WTC11 (cell line): ENCODE results near the gene PHAF1. TPM values are rescaled to one million over a fixed set of nuclear protein-coding genes. Genes with fewer than 3 reads are reported as not detected.
"Not testable (repeated sequence)": the region's sequence is repeated elsewhere in the genome, so short reads cannot be mapped to it uniquely, and the experiment has no call there.

Experiments used
- ATAC-seq: fragments of 200-7000 bp; cut with Tn5 transposase; 2 replicates; pipeline ENCODE4 v1.10.0; 2021; ENCODE audit warnings: mild to moderate bottlenecking, moderate library complexity
- CTCF ChIA-PET: fragments of 300-600 bp; sonication (Branson Sonifier 250); formaldehyde crosslinking; loops from one replicate; lab custom pipeline; 2021; ENCODE audit warnings: antibody characterized with exemption; lab: Charles Lee
- POLR2A ChIA-PET: fragments of 350-600 bp; sonication (Branson Sonifier 250); formaldehyde crosslinking; loops from one replicate; lab custom pipeline; 2021; ENCODE audit warnings: antibody characterized with exemption; lab: Charles Lee
- DNase-seq: peaks from one replicate; pipeline ENCODE4 v3.0.0; 2021; ENCODE audit warnings: low spot score
- H3K27ac Mint-ChIP-seq: 2 replicates; pipeline ENCODE4 v1.8.0; 2021; ENCODE audit warnings: mixed read lengths
- H3K27me3 Mint-ChIP-seq: 2 replicates; pipeline ENCODE4 v1.8.0; 2021; ENCODE audit warnings: low read depth, mild to moderate bottlenecking, moderate library complexity, mixed read lengths
- H3K36me3 Mint-ChIP-seq: 2 replicates; pipeline ENCODE4 v1.8.0; 2021; ENCODE audit warnings: mixed read lengths
- H3K4me1 Mint-ChIP-seq: 2 replicates; pipeline ENCODE4 v1.8.0; 2022; ENCODE audit warnings: mixed read lengths
- H3K4me3 Mint-ChIP-seq: 2 replicates; pipeline ENCODE4 v1.8.0; 2021; ENCODE audit warnings: mild to moderate bottlenecking, moderate library complexity, mixed read lengths
- H3K9me3 Mint-ChIP-seq: 2 replicates; pipeline ENCODE4 v1.8.0; 2021; ENCODE audit warnings: mixed read lengths
- ATF6 ChIP-seq: sonication (generic); formaldehyde crosslinking; IDR thresholded peaks from 2 replicates; pipeline ENCODE4 v1.8.1; 2023; ENCODE audit warnings: mild to moderate bottlenecking, missing genetic modification reagents
- CREB1 ChIP-seq: sonication (generic); formaldehyde crosslinking; IDR thresholded peaks from 2 replicates; pipeline ENCODE4 v1.8.0; 2023; ENCODE audit warnings: mild to moderate bottlenecking, missing genetic modification reagents
- CREM ChIP-seq: sonication (generic); formaldehyde crosslinking; IDR thresholded peaks from 2 replicates; pipeline ENCODE4 v1.8.1; 2022; ENCODE audit warnings: mild to moderate bottlenecking, missing genetic modification reagents, moderate library complexity
- ETV6 ChIP-seq: sonication (generic); formaldehyde crosslinking; IDR thresholded peaks from 2 replicates; pipeline ENCODE4 v1.8.1; 2022; ENCODE audit warnings: mild to moderate bottlenecking, missing genetic modification reagents
- FOXK1 ChIP-seq: sonication (generic); formaldehyde crosslinking; IDR thresholded peaks from 2 replicates; pipeline ENCODE4 v1.8.0; 2022; ENCODE audit warnings: mild to moderate bottlenecking, moderate library complexity, missing genetic modification reagents
- MYBL2 ChIP-seq: sonication (generic); formaldehyde crosslinking; IDR thresholded peaks from 2 replicates; pipeline ENCODE4 v1.8.1; 2023; ENCODE audit warnings: mild to moderate bottlenecking, moderate library complexity, missing genetic modification reagents
- NFATC4 ChIP-seq: fragments of 250-450 bp; sonication (Bioruptor Pico); IDR thresholded peaks from 2 replicates; pipeline ENCODE4 v1.9.0; 2021; ENCODE audit warnings: mild to moderate bottlenecking
- PRRX2 ChIP-seq: fragments of 250-450 bp; sonication (Bioruptor Pico); IDR thresholded peaks from 2 replicates; pipeline ENCODE4 v1.8.0; 2021; ENCODE audit warnings: mild to moderate bottlenecking
- SMAD3 ChIP-seq: sonication (generic); formaldehyde crosslinking; IDR thresholded peaks from 2 replicates; pipeline ENCODE4 v1.8.0; 2022; ENCODE audit warnings: missing genetic modification reagents, mild to moderate bottlenecking, borderline replicate concordance
- ZNF281 ChIP-seq: sonication (generic); formaldehyde crosslinking; IDR thresholded peaks from 2 replicates; pipeline ENCODE4 v1.8.0; 2023; ENCODE audit warnings: mild to moderate bottlenecking, missing genetic modification reagents
- ZNF425 ChIP-seq: fragments of 250-450 bp; sonication (Bioruptor Pico); conservative IDR thresholded peaks from 2 replicates; pipeline ENCODE4 v1.9.0; 2021; ENCODE audit warnings: mild to moderate bottlenecking
- ZNF671 ChIP-seq: fragments of 250-450 bp; sonication (Bioruptor Pico); IDR thresholded peaks from 2 replicates; pipeline ENCODE4 v1.8.0; 2021; ENCODE audit warnings: mild to moderate bottlenecking
- total RNA-seq: library from RNA; stranded (reverse); gene quantifications from 3 replicates; pipeline ENCODE4 v1.2.3, GENCODE V29; 2021
- TF ChIP-seq, protein P1 (sequence below): fragments of 250-450 bp; sonication (Bioruptor Pico); IDR thresholded peaks from 2 replicates; pipeline ENCODE4 v2.1.2; 2022; ENCODE audit warnings: mild to moderate bottlenecking, moderate library complexity
- TF ChIP-seq, protein P2 (sequence below): sonication (generic); formaldehyde crosslinking; IDR thresholded peaks from 2 replicates; pipeline ENCODE4 v1.8.1; 2023; ENCODE audit warnings: mild to moderate bottlenecking, missing genetic modification reagents, borderline replicate concordance
- TF ChIP-seq, protein P3 (sequence below): sonication (generic); formaldehyde crosslinking; IDR thresholded peaks from 2 replicates; pipeline ENCODE4 v1.8.0; 2022; ENCODE audit warnings: mild to moderate bottlenecking, missing genetic modification reagents

The PHAF1 gene
- total RNA-seq, 1 experiment from 2014 or later, result 18.8 TPM

GRCh38 chr16:67117716-67118115, 8.0 kb downstream of the PHAF1 start:
- no peaks in the 10 kb centered on the region for H3K9me3 Mint-ChIP-seq
- no peak for DNase-seq
- CTCF ChIA-PET, result interaction anchor here (0.6 to 4.0 kb wide), 5 partner anchors 14 to 387 kb away, joined by 3 to 28 read pairs (median 4); no protein-coding TSS in a partner anchor
- H3K27ac Mint-ChIP-seq, result no peak overlapping the region
- H3K4me3 Mint-ChIP-seq, result no peak overlapping the region
- peaks cover 7% of the 10 kb centered on the region; the same call in 1 of the 2 replicates for H3K36me3 Mint-ChIP-seq
- POLR2A ChIA-PET, result interaction anchor here (0.7 kb wide), 1 partner anchor 164 kb away, joined by 5 read pairs; no protein-coding TSS in a partner anchor
- peaks cover 7% of the 10 kb centered on the region; the same call in 1 of the 2 replicates for H3K4me1 Mint-ChIP-seq
- TF ChIP-seq, protein P1, sequence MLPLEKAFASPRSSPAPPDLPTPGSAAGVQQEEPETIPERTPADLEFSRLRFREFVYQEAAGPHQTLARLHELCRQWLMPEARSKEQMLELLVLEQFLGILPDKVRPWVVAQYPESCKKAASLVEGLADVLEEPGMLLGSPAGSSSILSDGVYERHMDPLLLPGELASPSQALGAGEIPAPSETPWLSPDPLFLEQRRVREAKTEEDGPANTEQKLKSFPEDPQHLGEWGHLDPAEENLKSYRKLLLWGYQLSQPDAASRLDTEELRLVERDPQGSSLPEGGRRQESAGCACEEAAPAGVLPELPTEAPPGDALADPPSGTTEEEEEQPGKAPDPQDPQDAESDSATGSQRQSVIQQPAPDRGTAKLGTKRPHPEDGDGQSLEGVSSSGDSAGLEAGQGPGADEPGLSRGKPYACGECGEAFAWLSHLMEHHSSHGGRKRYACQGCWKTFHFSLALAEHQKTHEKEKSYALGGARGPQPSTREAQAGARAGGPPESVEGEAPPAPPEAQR (CRISPR knock-in tag), result no peak
- no peak for TF ChIP-seq FOXK1
- no peak for TF ChIP-seq CREB1 (CRISPR knock-in tag)
- TF ChIP-seq ZNF281, result no peak
- TF ChIP-seq ZNF425, result no peak
- TF ChIP-seq SMAD3 (CRISPR knock-in tag), result no peak
- TF ChIP-seq CREM (CRISPR knock-in tag), result no peak
- TF ChIP-seq PRRX2, result no peak
- TF ChIP-seq ATF6 (CRISPR knock-in tag), result no peak
- TF ChIP-seq ETV6 (CRISPR knock-in tag), result no peak
- H3K27me3 Mint-ChIP-seq, result no peaks in the 10 kb centered on the region
- no peak for ATAC-seq

DNA sequence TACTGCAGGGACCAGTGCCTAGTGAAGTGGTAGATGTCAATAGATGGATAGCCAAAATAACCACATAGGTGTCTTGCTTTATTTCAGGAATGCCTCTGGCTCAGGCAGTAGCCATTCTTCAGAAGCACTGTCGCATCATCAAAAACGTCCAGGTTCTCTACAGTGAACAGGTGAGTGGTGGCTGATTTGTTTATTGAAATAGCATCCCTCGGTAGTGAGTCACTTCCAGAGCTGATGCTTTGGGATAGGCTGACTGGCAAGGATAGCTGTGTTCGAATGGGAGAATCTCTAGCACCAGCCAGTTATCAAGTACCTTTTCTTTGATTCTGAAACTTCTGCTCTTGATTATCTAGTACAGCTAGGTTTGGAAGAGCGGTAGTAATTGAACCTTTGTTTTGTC, 10.3 kb downstream of the PHAF1 start:
- Mint-ChIP-seq H3K9me3 (no peaks in the 10 kb centered on the region), H3K4me1 (peaks cover 7% of the 10 kb centered on the region; the same call in 1 of the 2 replicates), H3K27me3 (no peaks in the 10 kb centered on the region), H3K27ac (no peak overlapping the region), H3K36me3 (peaks cover 11% of the 10 kb centered on the region; the same call in 1 of the 2 replicates), H3K4me3 (no peak overlapping the region)
- no peak for DNase-seq
- ChIA-PET POLR2A (no interaction called here), CTCF (interaction anchor here (1.5 kb wide), 1 partner anchor 35 kb away, joined by 3 read pairs; no protein-coding TSS in a partner anchor)
- TF ChIP-seq, protein P2, sequence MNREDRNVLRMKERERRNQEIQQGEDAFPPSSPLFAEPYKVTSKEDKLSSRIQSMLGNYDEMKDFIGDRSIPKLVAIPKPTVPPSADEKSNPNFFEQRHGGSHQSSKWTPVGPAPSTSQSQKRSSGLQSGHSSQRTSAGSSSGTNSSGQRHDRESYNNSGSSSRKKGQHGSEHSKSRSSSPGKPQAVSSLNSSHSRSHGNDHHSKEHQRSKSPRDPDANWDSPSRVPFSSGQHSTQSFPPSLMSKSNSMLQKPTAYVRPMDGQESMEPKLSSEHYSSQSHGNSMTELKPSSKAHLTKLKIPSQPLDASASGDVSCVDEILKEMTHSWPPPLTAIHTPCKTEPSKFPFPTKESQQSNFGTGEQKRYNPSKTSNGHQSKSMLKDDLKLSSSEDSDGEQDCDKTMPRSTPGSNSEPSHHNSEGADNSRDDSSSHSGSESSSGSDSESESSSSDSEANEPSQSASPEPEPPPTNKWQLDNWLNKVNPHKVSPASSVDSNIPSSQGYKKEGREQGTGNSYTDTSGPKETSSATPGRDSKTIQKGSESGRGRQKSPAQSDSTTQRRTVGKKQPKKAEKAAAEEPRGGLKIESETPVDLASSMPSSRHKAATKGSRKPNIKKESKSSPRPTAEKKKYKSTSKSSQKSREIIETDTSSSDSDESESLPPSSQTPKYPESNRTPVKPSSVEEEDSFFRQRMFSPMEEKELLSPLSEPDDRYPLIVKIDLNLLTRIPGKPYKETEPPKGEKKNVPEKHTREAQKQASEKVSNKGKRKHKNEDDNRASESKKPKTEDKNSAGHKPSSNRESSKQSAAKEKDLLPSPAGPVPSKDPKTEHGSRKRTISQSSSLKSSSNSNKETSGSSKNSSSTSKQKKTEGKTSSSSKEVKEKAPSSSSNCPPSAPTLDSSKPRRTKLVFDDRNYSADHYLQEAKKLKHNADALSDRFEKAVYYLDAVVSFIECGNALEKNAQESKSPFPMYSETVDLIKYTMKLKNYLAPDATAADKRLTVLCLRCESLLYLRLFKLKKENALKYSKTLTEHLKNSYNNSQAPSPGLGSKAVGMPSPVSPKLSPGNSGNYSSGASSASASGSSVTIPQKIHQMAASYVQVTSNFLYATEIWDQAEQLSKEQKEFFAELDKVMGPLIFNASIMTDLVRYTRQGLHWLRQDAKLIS (CRISPR knock-in tag), result no peak
- TF ChIP-seq SMAD3 (CRISPR knock-in tag) (no peak), NFATC4 (CRISPR knock-in tag) (no peak), ZNF671 (CRISPR knock-in tag) (no peak), MYBL2 (CRISPR knock-in tag) (no peak)
- TF ChIP-seq, protein P3, sequence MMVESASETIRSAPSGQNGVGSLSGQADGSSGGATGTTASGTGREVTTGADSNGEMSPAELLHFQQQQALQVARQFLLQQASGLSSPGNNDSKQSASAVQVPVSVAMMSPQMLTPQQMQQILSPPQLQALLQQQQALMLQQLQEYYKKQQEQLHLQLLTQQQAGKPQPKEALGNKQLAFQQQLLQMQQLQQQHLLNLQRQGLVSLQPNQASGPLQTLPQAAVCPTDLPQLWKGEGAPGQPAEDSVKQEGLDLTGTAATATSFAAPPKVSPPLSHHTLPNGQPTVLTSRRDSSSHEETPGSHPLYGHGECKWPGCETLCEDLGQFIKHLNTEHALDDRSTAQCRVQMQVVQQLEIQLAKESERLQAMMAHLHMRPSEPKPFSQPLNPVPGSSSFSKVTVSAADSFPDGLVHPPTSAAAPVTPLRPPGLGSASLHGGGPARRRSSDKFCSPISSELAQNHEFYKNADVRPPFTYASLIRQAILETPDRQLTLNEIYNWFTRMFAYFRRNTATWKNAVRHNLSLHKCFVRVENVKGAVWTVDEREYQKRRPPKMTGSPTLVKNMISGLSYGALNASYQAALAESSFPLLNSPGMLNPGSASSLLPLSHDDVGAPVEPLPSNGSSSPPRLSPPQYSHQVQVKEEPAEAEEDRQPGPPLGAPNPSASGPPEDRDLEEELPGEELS (CRISPR knock-in tag), result no peak
- ATAC-seq, result no peak

GRCh38 chr16:67122799-67123198, 13.1 kb downstream of the PHAF1 start:
- H3K4me1 Mint-ChIP-seq, H3K27me3 Mint-ChIP-seq, DNase-seq, H3K4me3 Mint-ChIP-seq, ATAC-seq, H3K27ac Mint-ChIP-seq, H3K9me3 Mint-ChIP-seq, POLR2A ChIA-PET: not testable (repeated sequence)
- peaks cover 22% of the 10 kb centered on the region for H3K36me3 Mint-ChIP-seq
- CTCF ChIA-PET, result interaction anchor here (1.9 kb wide), 1 partner anchor 19 kb away, joined by 6 read pairs; no protein-coding TSS in a partner anchor
